Spleen (tissue), 11 donors: ENCODE data around the gene KCNAB1. TPM values are rescaled to one million over a fixed set of nuclear protein-coding genes. Genes with fewer than 3 reads are reported as not detected.
A peak's percentile ranks its signal among the peaks of the same experiment; 100 is the strongest.

Source experiments
- DNase-seq: peaks from one replicate; pipeline ENCODE4 v3.0.0-alpha.2; 2020
- H3K27ac ChIP-seq, 8 donors: fragments of 200-600 bp; sonication (generic) in 7 of 8; 1 replicate in 4 of 8; 2 replicates in 4 of 8; pipeline versions ENCODE4 v1.5.0 to v1.8.0; 2016 to 2021; ENCODE audit warnings: inconsistent platforms in 4 of 8, mild to moderate bottlenecking in 4 of 8, moderate library complexity in 1 of 8
- H3K27me3 ChIP-seq, 7 donors: fragments of 200-600 bp; sonication (generic) in 6 of 7; replicated peaks in 1 of 7; 1 replicate in 4 of 7; 2 replicates in 3 of 7; pipeline versions ENCODE4 v1.5.0 to v1.8.0; 2016 to 2021; ENCODE audit warnings: inconsistent platforms in 3 of 7, mild to moderate bottlenecking in 1 of 7
- H3K36me3 ChIP-seq, 6 donors: fragments of 200-600 bp; sonication (generic) in 5 of 6; 1 replicate in 4 of 6; 2 replicates in 2 of 6; pipeline versions ENCODE4 v1.5.0 to v1.8.0; 2016 to 2021; ENCODE audit warnings: inconsistent platforms in 2 of 6
- H3K4me1 ChIP-seq, 6 donors: fragments of 200-600 bp; sonication (generic) in 5 of 6; 1 replicate in 3 of 6; 2 replicates in 3 of 6; pipeline versions ENCODE4 v1.5.0 to v1.8.0; 2016 to 2021; ENCODE audit warnings: inconsistent platforms in 3 of 6
- H3K4me3 ChIP-seq, 8 donors: fragments of 200-600 bp; sonication (generic) in 7 of 8; 1 replicate in 4 of 8; 2 replicates in 4 of 8; pipeline versions ENCODE4 v1.5.0 to v1.8.0; 2016 to 2021; ENCODE audit warnings: inconsistent platforms in 4 of 8, mild to moderate bottlenecking in 4 of 8, moderate library complexity in 2 of 8
- H3K9me3 ChIP-seq, 8 donors: fragments of 200-600 bp; sonication (generic) in 7 of 8; 1 replicate in 4 of 8; 2 replicates in 4 of 8; pipeline versions ENCODE4 v1.5.0 to v1.8.0; 2016 to 2021; ENCODE audit warnings: inconsistent platforms in 4 of 8
- POLR2A ChIP-seq, 3 donors: fragments of 450-650 bp; IDR thresholded peaks; one replicate each; pipeline ENCODE4 v1.5.1; 2017; ENCODE audit warnings: antibody characterized with exemption in 3 of 3, mild to moderate bottlenecking in 1 of 3
- POLR2AphosphoS5 ChIP-seq, 3 donors: sonication (generic); formaldehyde crosslinking; IDR thresholded peaks; one replicate each; pipeline ENCODE4 v1.5.1; 2017; ENCODE audit warnings: antibody characterized with exemption in 3 of 3
- WGBS, 5 donors: extraction: QIAGEN DNeasy Blood & Tissue Kit in 3 of 5; methylation state at CpG; one replicate each; pipeline versions ENCODE4 v1.1.5 to v1.1.7; 2013 to 2018; 5-methylcytosine and 5-hydroxymethylcytosine counted together
- intact Hi-C: fragments of 100-400 bp; cut with DNase I; formaldehyde crosslinking; loops from one replicate; pipeline ENCODE4 v1.15.0; 2023; ENCODE audit warnings: low total_unique reads
- polyA plus RNA-seq, 3 donors: library from polyadenylated mRNA; stranded (reverse); fragments of 200-250 nt; gene quantifications; one replicate each; pipeline ENCODE4 v1.2.1, GENCODE V29; 2013
- total RNA-seq, 7 donors: library from RNA; depleted of rRNA in 3 of 7; stranded (reverse); fragments of >200 nt in 3 of 7; fragmentation: NEBNext Ultra II Directional in 4 of 7; extraction: Animal tissue kit (Norgen Biotek cat#: 25700) in 4 of 7; gene quantifications; one replicate each; pipeline versions ENCODE4 v1.1.0 to v1.2.1, GENCODE V29; 2016 to 2021
- TF ChIP-seq, protein P1 (sequence below), 11 experiments: fragments of 200-600 bp in 7 of 11; fragments of 450-650 bp in 4 of 11; sonication (generic) in 4 of 11; IDR thresholded peaks in 8 of 11; conservative IDR thresholded peaks in 3 of 11; 1 replicate in 7 of 11; 2 replicates in 4 of 11; pipeline versions ENCODE4 v1.4.0 to v1.8.0; 2016 to 2021; ENCODE audit warnings: antibody characterized with exemption in 11 of 11, inconsistent platforms in 4 of 11, mild to moderate bottlenecking in 1 of 11
- donor health status: healthy with polysubstance abuse.
- donor health status: DM: no; HTN: no; CAD: no; lungs with moderate emphysema.
- donor health status: DM: no; HTN: no; CAD: no.
- donor health status: Bipolar disorder and iron deficiency.
- donor health status: healthy.
- donor health status: DM: no; HTN: no; CAD: no.
- donor health status: DM: yes; HTN: yes; CAD: no.

Gene KCNAB1
- total and polyA plus RNA-seq, 10 donors, result 0.59 to 10.5 (median 6.3) TPM

- intact Hi-C loops, result no loop called here
- no peak for DNase-seq
- Histone ChIP-seq H3K27me3 (no peaks in the 10 kb centered on the region), H3K27ac (no peak overlapping the region), H3K4me3 (no peak overlapping the region), H3K36me3 (no peaks in the 10 kb centered on the region), H3K4me1 (peaks cover 0 to 4% (median 0%) of the 10 kb centered on the region in 6 donors), H3K9me3 (no peaks in the 10 kb centered on the region)
- 50 to 66% (median 63%) methylated on average over 12 of the region's 12 CpGs for WGBS, 5 donors
- no peak for TF ChIP-seq POLR2AphosphoS5 (IDR thresholded peaks at IDR 0.05)
- TF ChIP-seq, protein P1, sequence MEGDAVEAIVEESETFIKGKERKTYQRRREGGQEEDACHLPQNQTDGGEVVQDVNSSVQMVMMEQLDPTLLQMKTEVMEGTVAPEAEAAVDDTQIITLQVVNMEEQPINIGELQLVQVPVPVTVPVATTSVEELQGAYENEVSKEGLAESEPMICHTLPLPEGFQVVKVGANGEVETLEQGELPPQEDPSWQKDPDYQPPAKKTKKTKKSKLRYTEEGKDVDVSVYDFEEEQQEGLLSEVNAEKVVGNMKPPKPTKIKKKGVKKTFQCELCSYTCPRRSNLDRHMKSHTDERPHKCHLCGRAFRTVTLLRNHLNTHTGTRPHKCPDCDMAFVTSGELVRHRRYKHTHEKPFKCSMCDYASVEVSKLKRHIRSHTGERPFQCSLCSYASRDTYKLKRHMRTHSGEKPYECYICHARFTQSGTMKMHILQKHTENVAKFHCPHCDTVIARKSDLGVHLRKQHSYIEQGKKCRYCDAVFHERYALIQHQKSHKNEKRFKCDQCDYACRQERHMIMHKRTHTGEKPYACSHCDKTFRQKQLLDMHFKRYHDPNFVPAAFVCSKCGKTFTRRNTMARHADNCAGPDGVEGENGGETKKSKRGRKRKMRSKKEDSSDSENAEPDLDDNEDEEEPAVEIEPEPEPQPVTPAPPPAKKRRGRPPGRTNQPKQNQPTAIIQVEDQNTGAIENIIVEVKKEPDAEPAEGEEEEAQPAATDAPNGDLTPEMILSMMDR (IDR thresholded peaks at IDR 0.05 in 8 of 11, conservative IDR thresholded peaks at IDR 0.05 in 3 of 11), result peak in 3 of 11 experiments; percentile 18 to 33 (median 23)
Measured at GRCh38 chr3:156474560-156475389, 354.4 kb downstream of the KCNAB1 start.

DNA sequence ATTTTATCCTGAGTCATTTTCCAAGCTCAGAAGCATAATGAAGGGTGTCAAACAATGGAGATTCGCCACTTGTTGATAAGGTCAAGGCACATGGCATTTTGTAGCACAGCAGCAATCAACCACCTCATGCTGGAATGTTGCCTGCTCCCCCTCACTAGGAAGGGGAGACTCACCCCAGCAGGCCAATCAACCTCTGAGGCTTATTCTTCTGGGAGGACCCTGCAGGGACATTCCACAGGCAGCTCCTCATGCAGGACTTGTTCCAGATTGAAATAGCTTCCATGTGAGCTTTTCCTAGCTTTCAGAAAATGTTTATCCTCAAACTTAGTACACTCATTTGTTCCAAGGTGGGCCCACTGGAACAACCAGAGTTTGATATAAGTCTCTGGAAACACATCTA is 356.9 kb downstream of the KCNAB1 start:
- TF ChIP-seq, protein P1 (IDR thresholded peaks at IDR 0.05 in 8 of 11, conservative IDR thresholded peaks at IDR 0.05 in 3 of 11), result no peak
- no peak for TF ChIP-seq POLR2AphosphoS5 (IDR thresholded peaks at IDR 0.05)
- TF ChIP-seq POLR2A (IDR thresholded peaks at IDR 0.05), result no peak
- WGBS, 5 donors, result 76 to 100% (median 86%) methylated on average over 1 of the region's 1 CpG
- H3K4me3 ChIP-seq, result no peak overlapping the region

DNA sequence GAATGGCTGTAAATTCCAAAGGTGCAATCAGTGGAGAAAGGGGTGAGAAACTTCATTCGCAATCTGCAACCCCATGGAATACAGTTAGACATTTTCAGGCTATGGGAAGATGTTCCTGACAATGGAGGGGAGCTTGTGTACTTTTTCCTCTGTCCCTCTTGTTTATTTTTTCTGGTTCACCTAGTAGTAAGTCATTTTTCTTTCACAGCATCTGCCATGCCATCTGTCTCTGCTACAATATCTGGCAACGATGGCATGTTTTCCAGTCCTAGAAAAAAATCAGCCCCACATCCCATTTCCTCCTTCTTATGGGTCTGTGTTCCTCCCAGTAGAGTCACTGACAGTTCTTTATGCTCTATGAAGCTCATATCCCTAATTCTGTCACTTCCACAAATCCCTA is 358.5 kb downstream of the KCNAB1 start:
- Histone ChIP-seq H3K4me3 (no peak overlapping the region), H3K4me1 (peaks cover 6 to 18% (median 11%) of the 10 kb centered on the region in 6 donors), H3K36me3 (no peaks in the 10 kb centered on the region), H3K27me3 (no peaks in the 10 kb centered on the region), H3K27ac (no peak overlapping the region), H3K9me3 (no peaks in the 10 kb centered on the region)
- intact Hi-C loops, result no loop called here
- WGBS, 5 donors, result 81 to 91% (median 89%) methylated on average over 2 of the region's 2 CpGs
- DNase-seq, result no peak
- TF ChIP-seq, protein P1 (IDR thresholded peaks at IDR 0.05 in 8 of 11, conservative IDR thresholded peaks at IDR 0.05 in 3 of 11), result no peak
- TF ChIP-seq POLR2A (IDR thresholded peaks at IDR 0.05) (no peak), POLR2AphosphoS5 (IDR thresholded peaks at IDR 0.05) (no peak)

More for the DNA sequence above, 356.9 kb downstream of the KCNAB1 start:
- Histone ChIP-seq H3K9me3 (no peaks in the 10 kb centered on the region), H3K27ac (no peak overlapping the region), H3K4me1 (peaks cover 0 to 4% (median 0%) of the 10 kb centered on the region in 6 donors), H3K36me3 (no peaks in the 10 kb centered on the region), H3K27me3 (no peaks in the 10 kb centered on the region)
- intact Hi-C loops, result no loop called here
- DNase-seq, result no peak

- Histone ChIP-seq H3K4me1 (peaks cover 6 to 23% (median 17%) of the 10 kb centered on the region in 6 donors), H3K27ac (no peak overlapping the region), H3K27me3 (no peaks in the 10 kb centered on the region), H3K9me3 (no peaks in the 10 kb centered on the region), H3K4me3 (no peak overlapping the region), H3K36me3 (no peaks in the 10 kb centered on the region)
- 64 to 83% (median 74%) methylated on average over 1 of the region's 1 CpG for WGBS, 5 donors
- TF ChIP-seq POLR2AphosphoS5 (IDR thresholded peaks at IDR 0.05) (no peak), POLR2A (IDR thresholded peaks at IDR 0.05) (no peak)
- TF ChIP-seq, protein P1 (IDR thresholded peaks at IDR 0.05 in 8 of 11, conservative IDR thresholded peaks at IDR 0.05 in 3 of 11), result no peak
- intact Hi-C loops, result no loop called here
- DNase-seq, result no peak
Measured at GRCh38 chr3:156479604-156480003, 359.2 kb downstream of the KCNAB1 start.
